HEK293 (cell line): ENCODE data around the gene SYT4.

Source experiments
- CTCF ChIP-seq: fragments of 450-650 bp; formaldehyde crosslinking; IDR thresholded peaks from 2 replicates; pipeline ENCODE4 v1.5.1; 2016; ENCODE audit warnings: missing biosample characterization, missing genetic modification characterization
- GFI1B ChIP-seq: fragments of 450-650 bp; formaldehyde crosslinking; IDR thresholded peaks from 2 replicates; pipeline ENCODE4 v1.5.1; 2016; ENCODE audit warnings: missing biosample characterization, missing genetic modification characterization
- KLF16 ChIP-seq: fragments of 450-650 bp; formaldehyde crosslinking; IDR thresholded peaks from 2 replicates; pipeline ENCODE4 v1.5.1; 2017; ENCODE audit warnings: missing biosample characterization, missing genetic modification characterization
- MZF1 ChIP-seq: fragments of 450-650 bp; formaldehyde crosslinking; IDR thresholded peaks from 2 replicates; pipeline ENCODE4 v1.5.1; 2017; ENCODE audit warnings: missing biosample characterization, missing genetic modification characterization, borderline replicate concordance
- SALL2 ChIP-seq: fragments of 450-650 bp; formaldehyde crosslinking; IDR thresholded peaks from 2 replicates; pipeline ENCODE4 v1.5.0; 2017; ENCODE audit warnings: missing biosample characterization, mild to moderate bottlenecking, missing genetic modification characterization, borderline replicate concordance
- TCF7L2 ChIP-seq: IDR thresholded peaks from 2 replicates; pipeline ENCODE4 v1.6.1; 2011; ENCODE audit warnings: low read depth, mild to moderate bottlenecking, inconsistent platforms, low read length, moderate library complexity, borderline replicate concordance
- YY1 ChIP-seq: fragments of 450-650 bp; formaldehyde crosslinking; IDR thresholded peaks from 2 replicates; pipeline ENCODE4 v1.5.1; 2018; ENCODE audit warnings: missing biosample characterization, missing genetic modification characterization
- ZNF549 ChIP-seq: fragments of 450-650 bp; IDR thresholded peaks from 2 replicates; pipeline ENCODE4 v1.5.1; 2018; ENCODE audit warnings: missing biosample characterization, missing genetic modification characterization, mild to moderate bottlenecking, inconsistent platforms, moderate library complexity
- ZNF561 ChIP-seq: fragments of 450-650 bp; IDR thresholded peaks from 2 replicates; pipeline ENCODE4 v1.5.1; 2018; ENCODE audit warnings: missing biosample characterization, missing genetic modification characterization, borderline replicate concordance
- ZNF776 ChIP-seq: fragments of 450-650 bp; formaldehyde crosslinking; IDR thresholded peaks from 2 replicates; pipeline ENCODE4 v1.5.0; 2017; ENCODE audit warnings: missing biosample characterization, missing genetic modification characterization, borderline replicate concordance
- TF ChIP-seq, protein P1 (sequence below): fragments of 450-650 bp; formaldehyde crosslinking; IDR thresholded peaks from 2 replicates; pipeline ENCODE4 v1.5.1; 2016; ENCODE audit warnings: missing biosample characterization, missing genetic modification characterization

DNA sequence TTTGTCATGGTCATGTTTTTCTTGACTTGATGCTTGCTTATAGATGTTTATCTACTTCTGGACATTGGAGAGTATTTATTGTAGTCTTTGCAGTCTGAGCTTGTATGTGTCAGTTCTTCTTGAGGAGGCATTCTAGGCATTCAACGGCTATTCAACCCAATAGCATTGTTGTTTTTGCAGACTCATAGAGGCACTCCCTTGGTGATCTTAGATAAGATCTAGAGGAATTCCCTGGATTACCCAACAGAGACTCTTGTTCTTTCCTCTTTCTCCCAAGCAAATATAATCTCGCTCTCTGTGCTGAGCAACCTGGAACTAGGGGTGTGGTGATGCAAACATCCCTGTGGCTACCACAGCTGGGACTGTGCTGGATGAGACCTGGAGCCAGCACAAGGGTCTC lies 40.4 kb downstream of the SYT4 start:
- TF ChIP-seq KLF16 (tag by site-specific recombination) (no peak), SALL2 (tag by site-specific recombination) (no peak), YY1 (tag by site-specific recombination) (no peak), CTCF (tag by site-specific recombination) (no peak), ZNF561 (tag by site-specific recombination) (no peak), MZF1 (tag by site-specific recombination) (no peak), GFI1B (no peak), ZNF549 (tag by site-specific recombination) (no peak), TCF7L2 (no peak), ZNF776 (tag by site-specific recombination) (no peak)
- TF ChIP-seq, protein P1, sequence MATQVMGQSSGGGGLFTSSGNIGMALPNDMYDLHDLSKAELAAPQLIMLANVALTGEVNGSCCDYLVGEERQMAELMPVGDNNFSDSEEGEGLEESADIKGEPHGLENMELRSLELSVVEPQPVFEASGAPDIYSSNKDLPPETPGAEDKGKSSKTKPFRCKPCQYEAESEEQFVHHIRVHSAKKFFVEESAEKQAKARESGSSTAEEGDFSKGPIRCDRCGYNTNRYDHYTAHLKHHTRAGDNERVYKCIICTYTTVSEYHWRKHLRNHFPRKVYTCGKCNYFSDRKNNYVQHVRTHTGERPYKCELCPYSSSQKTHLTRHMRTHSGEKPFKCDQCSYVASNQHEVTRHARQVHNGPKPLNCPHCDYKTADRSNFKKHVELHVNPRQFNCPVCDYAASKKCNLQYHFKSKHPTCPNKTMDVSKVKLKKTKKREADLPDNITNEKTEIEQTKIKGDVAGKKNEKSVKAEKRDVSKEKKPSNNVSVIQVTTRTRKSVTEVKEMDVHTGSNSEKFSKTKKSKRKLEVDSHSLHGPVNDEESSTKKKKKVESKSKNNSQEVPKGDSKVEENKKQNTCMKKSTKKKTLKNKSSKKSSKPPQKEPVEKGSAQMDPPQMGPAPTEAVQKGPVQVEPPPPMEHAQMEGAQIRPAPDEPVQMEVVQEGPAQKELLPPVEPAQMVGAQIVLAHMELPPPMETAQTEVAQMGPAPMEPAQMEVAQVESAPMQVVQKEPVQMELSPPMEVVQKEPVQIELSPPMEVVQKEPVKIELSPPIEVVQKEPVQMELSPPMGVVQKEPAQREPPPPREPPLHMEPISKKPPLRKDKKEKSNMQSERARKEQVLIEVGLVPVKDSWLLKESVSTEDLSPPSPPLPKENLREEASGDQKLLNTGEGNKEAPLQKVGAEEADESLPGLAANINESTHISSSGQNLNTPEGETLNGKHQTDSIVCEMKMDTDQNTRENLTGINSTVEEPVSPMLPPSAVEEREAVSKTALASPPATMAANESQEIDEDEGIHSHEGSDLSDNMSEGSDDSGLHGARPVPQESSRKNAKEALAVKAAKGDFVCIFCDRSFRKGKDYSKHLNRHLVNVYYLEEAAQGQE: no peak
